ENCODE results near the gene CAPN5.

DNA sequence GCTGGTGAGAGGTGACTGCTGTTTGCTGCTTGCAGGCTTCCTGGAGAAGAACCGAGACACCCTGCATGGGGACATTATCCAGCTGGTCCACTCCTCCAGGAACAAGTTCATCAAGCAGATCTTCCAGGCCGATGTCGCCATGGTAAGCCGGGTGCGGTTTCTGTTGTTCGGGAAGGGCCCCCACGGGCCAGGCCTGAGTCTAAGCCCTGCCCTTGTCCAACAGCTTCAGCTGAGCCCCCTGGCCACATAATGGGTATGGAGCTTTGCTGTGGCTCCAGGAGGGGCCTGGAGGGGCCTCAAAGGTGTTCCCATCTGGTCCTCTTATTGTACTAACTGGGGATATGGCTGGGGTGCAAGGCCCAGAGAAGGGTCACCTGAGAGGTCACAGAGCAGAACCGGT, 99.2 kb downstream of the CAPN5 start:
- TF ChIP-seq CBX5 (IDR thresholded peaks at IDR 0.05; ENCODE audit: low read depth, low read length), result no peak
- TF ChIP-seq, protein P1, sequence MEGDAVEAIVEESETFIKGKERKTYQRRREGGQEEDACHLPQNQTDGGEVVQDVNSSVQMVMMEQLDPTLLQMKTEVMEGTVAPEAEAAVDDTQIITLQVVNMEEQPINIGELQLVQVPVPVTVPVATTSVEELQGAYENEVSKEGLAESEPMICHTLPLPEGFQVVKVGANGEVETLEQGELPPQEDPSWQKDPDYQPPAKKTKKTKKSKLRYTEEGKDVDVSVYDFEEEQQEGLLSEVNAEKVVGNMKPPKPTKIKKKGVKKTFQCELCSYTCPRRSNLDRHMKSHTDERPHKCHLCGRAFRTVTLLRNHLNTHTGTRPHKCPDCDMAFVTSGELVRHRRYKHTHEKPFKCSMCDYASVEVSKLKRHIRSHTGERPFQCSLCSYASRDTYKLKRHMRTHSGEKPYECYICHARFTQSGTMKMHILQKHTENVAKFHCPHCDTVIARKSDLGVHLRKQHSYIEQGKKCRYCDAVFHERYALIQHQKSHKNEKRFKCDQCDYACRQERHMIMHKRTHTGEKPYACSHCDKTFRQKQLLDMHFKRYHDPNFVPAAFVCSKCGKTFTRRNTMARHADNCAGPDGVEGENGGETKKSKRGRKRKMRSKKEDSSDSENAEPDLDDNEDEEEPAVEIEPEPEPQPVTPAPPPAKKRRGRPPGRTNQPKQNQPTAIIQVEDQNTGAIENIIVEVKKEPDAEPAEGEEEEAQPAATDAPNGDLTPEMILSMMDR (IDR thresholded peaks at IDR 0.05; ENCODE audit: control extremely low read depth in 1 of 3, insufficient read depth in 1 of 3, low read depth in 1 of 3, low read length in 3 of 3), result no peak
- TF ChIP-seq RXRA (IDR thresholded peaks at IDR 0.05; ENCODE audit: insufficient read depth, low read depth, low read length), result no peak
- no peak for TF ChIP-seq TEAD4 (IDR thresholded peaks at IDR 0.05; ENCODE audit: low read depth, low read length)
- no peak for TF ChIP-seq CEBPB (IDR thresholded peaks at IDR 0.05; ENCODE audit: low read depth, low read length)
- no peak for TF ChIP-seq ASH2L (IDR thresholded peaks at IDR 0.05; ENCODE audit: low read length)
- TF ChIP-seq KDM1A (IDR thresholded peaks at IDR 0.05; ENCODE audit: borderline replicate concordance, low read length), result no peak
- TF ChIP-seq EZH2 (IDR thresholded peaks at IDR 0.05; ENCODE audit: low read depth, low read length, severe bottlenecking), result no peak
- TF ChIP-seq, protein P2, sequence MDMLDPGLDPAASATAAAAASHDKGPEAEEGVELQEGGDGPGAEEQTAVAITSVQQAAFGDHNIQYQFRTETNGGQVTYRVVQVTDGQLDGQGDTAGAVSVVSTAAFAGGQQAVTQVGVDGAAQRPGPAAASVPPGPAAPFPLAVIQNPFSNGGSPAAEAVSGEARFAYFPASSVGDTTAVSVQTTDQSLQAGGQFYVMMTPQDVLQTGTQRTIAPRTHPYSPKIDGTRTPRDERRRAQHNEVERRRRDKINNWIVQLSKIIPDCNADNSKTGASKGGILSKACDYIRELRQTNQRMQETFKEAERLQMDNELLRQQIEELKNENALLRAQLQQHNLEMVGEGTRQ (IDR thresholded peaks at IDR 0.05; ENCODE audit: low read length), result no peak
